ENCODE measurements around the gene RGS5.

The RGS5 gene

DNA sequence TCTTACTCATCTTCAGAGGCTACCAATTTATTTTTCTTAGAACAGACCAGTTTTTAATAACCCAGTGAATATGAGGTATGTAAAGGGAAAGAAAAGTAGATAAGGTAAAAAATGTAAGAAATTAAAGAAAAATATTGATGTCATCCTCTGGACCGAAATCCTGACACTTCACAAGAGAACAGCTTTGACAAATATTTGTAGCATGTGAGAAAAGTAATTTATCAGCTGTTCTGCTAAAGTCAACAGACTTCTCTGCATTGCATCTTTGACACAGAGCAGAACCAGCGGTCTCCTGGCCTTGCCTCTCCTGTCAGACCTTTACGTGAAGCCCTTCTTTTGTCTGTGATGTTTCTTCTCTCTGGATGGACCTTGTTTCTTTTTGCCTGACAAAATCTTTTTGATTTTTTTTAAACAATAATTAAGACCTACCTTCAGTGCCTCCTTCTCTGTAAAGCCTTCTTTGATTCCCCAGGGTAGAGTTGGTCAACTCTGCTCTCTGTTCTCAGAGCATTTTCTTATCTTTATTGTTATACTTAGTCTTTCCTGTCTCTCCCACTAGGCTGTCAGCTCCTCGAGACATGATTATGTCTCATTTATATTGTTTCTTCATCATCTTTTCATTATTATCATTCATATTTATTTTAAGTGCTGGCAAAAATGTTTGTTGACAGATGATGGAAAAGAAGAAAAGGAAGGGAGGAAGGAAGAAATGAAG lies 98.2 kb downstream of the RGS5 start:
- H3K27me3 ChIP-seq (ENCODE audit: insufficient read depth, low read depth, severe bottlenecking), result no peaks in the 10 kb centered on the region
- no peaks in the 10 kb centered on the region for H3K36me3 ChIP-seq
- no peak for TF ChIP-seq CTCF (IDR thresholded peaks at IDR 0.05; ENCODE audit: low read depth, low read length)
- H3K9me3 ChIP-seq (ENCODE audit: severe bottlenecking), result no peaks in the 10 kb centered on the region
- H3K27ac ChIP-seq, result no peak overlapping the region
- no peak overlapping the region for H3K4me3 ChIP-seq (ENCODE audit: low read depth, low read length)
- no peak for DNase-seq

GRCh38 chr1:163102590-163102989 lies 100.1 kb downstream of the RGS5 start:
- Histone ChIP-seq H3K27me3 (ENCODE audit: insufficient read depth, low read depth, severe bottlenecking) (no peaks in the 10 kb centered on the region), H3K36me3 (no peaks in the 10 kb centered on the region), H3K27ac (no peak overlapping the region), H3K4me3 (ENCODE audit: low read depth, low read length) (no peak overlapping the region), H3K9me3 (ENCODE audit: severe bottlenecking) (no peaks in the 10 kb centered on the region)
- TF ChIP-seq CTCF (IDR thresholded peaks at IDR 0.05; ENCODE audit: low read depth, low read length), result no peak
- no peak for DNase-seq

DNA sequence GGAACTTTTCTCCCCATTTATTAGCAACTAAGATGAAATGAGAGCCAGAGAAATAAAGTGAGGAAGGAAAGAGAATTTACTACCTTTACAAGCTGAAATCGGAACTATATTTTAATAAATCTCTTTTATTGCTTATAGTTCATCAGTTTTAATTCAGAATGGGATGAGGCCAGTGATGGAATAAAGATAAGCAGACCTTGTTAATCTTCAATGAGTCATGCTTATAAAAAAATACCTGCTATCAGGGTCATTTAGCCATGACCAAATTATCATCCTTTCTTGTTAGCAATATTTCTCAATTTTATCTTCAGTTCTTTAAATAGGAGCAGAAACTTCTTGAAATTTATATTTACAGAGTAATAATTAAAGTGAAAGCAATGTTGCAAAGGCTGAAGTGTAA lies 107.5 kb downstream of the RGS5 start:
- Histone ChIP-seq H3K27me3 (ENCODE audit: insufficient read depth, low read depth, severe bottlenecking) (no peaks in the 10 kb centered on the region), H3K9me3 (ENCODE audit: severe bottlenecking) (no peaks in the 10 kb centered on the region), H3K36me3 (no peaks in the 10 kb centered on the region), H3K27ac (no peak overlapping the region), H3K4me3 (ENCODE audit: low read depth, low read length) (no peak overlapping the region)
- no peak for DNase-seq
- no peak for TF ChIP-seq CTCF (IDR thresholded peaks at IDR 0.05; ENCODE audit: low read depth, low read length)

DNA sequence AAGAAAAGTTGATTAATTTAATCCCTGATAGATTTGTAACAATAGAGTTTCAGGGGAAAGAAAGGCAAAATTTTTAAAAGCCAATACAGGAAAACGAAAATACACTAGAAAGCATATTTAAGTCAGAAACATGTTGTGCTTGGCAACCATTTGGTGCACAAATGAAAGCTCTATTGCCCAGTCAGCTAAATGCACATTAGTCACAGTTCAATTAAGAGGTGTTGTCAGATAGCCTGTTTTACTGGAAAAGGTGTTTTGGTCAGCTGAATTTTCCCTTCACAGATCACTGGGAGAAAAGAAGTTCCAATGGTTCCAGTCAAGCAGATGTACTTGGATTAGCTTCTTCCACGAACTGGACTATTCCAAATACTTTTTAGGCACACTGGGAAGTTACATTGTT lies 108.1 kb downstream of the RGS5 start:
- DNase-seq, result no peak
- TF ChIP-seq CTCF (IDR thresholded peaks at IDR 0.05; ENCODE audit: low read depth, low read length), result no peak
- H3K9me3 ChIP-seq (ENCODE audit: severe bottlenecking), result no peaks in the 10 kb centered on the region
- H3K4me3 ChIP-seq (ENCODE audit: low read depth, low read length), result no peak overlapping the region
- H3K27me3 ChIP-seq (ENCODE audit: insufficient read depth, low read depth, severe bottlenecking), result no peaks in the 10 kb centered on the region
- no peak overlapping the region for H3K27ac ChIP-seq
- no peaks in the 10 kb centered on the region for H3K36me3 ChIP-seq

DNA sequence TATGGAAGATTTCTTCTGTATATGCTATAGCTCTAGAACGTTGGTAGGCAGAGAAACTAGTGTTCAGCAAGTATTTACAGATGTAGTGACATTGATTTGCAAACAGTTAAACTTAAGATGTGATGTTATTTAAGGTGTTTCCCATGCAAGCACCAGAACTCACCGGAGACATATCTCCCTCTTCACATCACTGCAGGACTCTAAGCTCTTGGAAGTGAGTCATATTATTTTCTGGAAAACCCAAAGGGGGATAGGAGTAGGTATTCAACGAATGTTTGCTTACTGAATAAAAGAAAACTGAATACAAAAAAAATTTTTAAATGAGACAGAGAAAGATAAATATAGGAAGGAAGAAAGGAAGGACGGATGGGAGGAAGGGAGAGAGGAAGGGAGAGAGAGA lies 108.5 kb downstream of the RGS5 start:
- Histone ChIP-seq H3K27ac (no peak overlapping the region), H3K4me3 (ENCODE audit: low read depth, low read length) (no peak overlapping the region), H3K36me3 (no peaks in the 10 kb centered on the region), H3K27me3 (ENCODE audit: insufficient read depth, low read depth, severe bottlenecking) (no peaks in the 10 kb centered on the region), H3K9me3 (ENCODE audit: severe bottlenecking) (no peaks in the 10 kb centered on the region)
- TF ChIP-seq CTCF (IDR thresholded peaks at IDR 0.05; ENCODE audit: low read depth, low read length), result no peak
- no peak for DNase-seq

- no peaks in the 10 kb centered on the region for H3K9me3 ChIP-seq (ENCODE audit: severe bottlenecking)
- H3K27ac ChIP-seq, result no peak overlapping the region
- TF ChIP-seq CTCF (IDR thresholded peaks at IDR 0.05; ENCODE audit: low read depth, low read length), result no peak
- no peaks in the 10 kb centered on the region for H3K27me3 ChIP-seq (ENCODE audit: insufficient read depth, low read depth, severe bottlenecking)
- no peak for DNase-seq
- H3K4me3 ChIP-seq (ENCODE audit: low read depth, low read length), result no peak overlapping the region
- H3K36me3 ChIP-seq, result no peaks in the 10 kb centered on the region
Observed at GRCh38 chr1:163093579-163093978, 109.1 kb downstream of the RGS5 start.

Measured in WERI-Rb-1 (cell line).